22Rv1 (cell line): ENCODE measurements around the gene SAMD13.

Experiments used
- ZFX ChIP-seq: fragments of 450-650 bp; IDR thresholded peaks from 2 replicates; pipeline ENCODE4 v1.6.1; 2017; ENCODE audit warnings: antibody characterized with exemption, borderline replicate concordance
- TF ChIP-seq, protein P1 (sequence below): fragments of 450-650 bp; IDR thresholded peaks from 2 replicates; pipeline ENCODE4 v1.5.1; 2017; ENCODE audit warnings: mild to moderate bottlenecking

DNA sequence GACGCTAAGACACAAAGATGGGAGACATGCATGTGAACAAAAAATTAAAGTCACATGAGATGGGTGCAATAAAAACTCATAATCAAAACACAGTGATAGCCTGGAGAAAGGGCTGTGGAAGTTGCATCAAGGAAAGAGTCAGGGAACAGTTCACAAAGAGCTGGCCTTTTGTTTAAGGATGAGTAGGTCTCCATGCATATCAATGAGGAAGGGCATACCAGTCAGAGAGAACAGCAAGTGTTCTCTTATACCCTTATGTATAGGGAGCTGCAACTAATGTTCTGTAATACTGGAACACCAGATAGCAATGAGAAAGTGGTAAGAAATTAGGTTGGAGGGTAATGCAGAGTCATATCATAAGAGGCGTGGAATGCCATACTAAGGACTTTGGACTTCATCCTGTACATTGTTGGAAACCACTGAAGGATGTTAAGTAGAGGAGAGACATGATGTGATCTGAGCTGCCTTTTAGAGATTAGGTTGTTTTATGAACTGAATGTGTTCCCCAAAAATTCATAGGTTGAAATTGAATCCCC, 46.7 kb upstream of the SAMD13 start:
- TF ChIP-seq, protein P1, sequence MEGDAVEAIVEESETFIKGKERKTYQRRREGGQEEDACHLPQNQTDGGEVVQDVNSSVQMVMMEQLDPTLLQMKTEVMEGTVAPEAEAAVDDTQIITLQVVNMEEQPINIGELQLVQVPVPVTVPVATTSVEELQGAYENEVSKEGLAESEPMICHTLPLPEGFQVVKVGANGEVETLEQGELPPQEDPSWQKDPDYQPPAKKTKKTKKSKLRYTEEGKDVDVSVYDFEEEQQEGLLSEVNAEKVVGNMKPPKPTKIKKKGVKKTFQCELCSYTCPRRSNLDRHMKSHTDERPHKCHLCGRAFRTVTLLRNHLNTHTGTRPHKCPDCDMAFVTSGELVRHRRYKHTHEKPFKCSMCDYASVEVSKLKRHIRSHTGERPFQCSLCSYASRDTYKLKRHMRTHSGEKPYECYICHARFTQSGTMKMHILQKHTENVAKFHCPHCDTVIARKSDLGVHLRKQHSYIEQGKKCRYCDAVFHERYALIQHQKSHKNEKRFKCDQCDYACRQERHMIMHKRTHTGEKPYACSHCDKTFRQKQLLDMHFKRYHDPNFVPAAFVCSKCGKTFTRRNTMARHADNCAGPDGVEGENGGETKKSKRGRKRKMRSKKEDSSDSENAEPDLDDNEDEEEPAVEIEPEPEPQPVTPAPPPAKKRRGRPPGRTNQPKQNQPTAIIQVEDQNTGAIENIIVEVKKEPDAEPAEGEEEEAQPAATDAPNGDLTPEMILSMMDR: no peak
- no peak for TF ChIP-seq ZFX
